GM13976 (cell line): ENCODE results near the gene SAMD3.
"Not testable (repeated sequence)": the region's sequence is repeated elsewhere in the genome, so short reads cannot be mapped to it uniquely, and the experiment has no call there.

Source experiments
- DNase-seq: peaks from one replicate; pipeline ENCODE4 v3.0.0; 2012; ENCODE audit warnings: low spot score
- CTCF ChIP-seq: IDR thresholded peaks from 2 replicates; pipeline ENCODE4 v1.5.1; 2012; ENCODE audit warnings: borderline replicate concordance, mild to moderate bottlenecking; ENCODE audit not compliant: insufficient read depth; ENCODE audit errors: extremely low read depth, missing control alignments, control extremely low read depth
- in situ Hi-C: fragments of 300-500 bp; cut with MboI; formaldehyde crosslinking; loops from one replicate; pipeline ENCODE4 v1.12.0; 2022; ENCODE audit warnings: low sequenced_read_pairs, mixed read lengths, inconsistent platforms; ENCODE audit not compliant: unreplicated experiment

Gene SAMD3

GRCh38 chr6:130118236-130118635 is 104.5 kb downstream of the SAMD3 start:
- TF ChIP-seq CTCF = no peak
- no peak for DNase-seq
- in situ Hi-C loops = no loop called here

- in situ Hi-C loops, DNase-seq: not testable (repeated sequence)
Observed at GRCh38 chr6:130117187-130117701, 105.5 kb downstream of the SAMD3 start.

- in situ Hi-C loops = no loop called here
- TF ChIP-seq CTCF = no peak
- DNase-seq = no peak
Observed at GRCh38 chr6:130116273-130116672, 106.5 kb downstream of the SAMD3 start.

GRCh38 chr6:130115036-130115435 is 107.7 kb downstream of the SAMD3 start:
- in situ Hi-C loops = no loop called here
- no peak for TF ChIP-seq CTCF
- DNase-seq = peak; percentile 60

- no peak for TF ChIP-seq CTCF
- in situ Hi-C loops = no loop called here
Observed at GRCh38 chr6:130113201-130113710, 109.5 kb downstream of the SAMD3 start.

GRCh38 chr6:130111031-130111430 is 111.7 kb downstream of the SAMD3 start:
- no peak for DNase-seq
- TF ChIP-seq CTCF = no peak
- in situ Hi-C loops = no loop called here

More at GRCh38 chr6:130113201-130113710, 109.5 kb downstream of the SAMD3 start:
- DNase-seq = no peak

GRCh38 chr6:130107710-130108109 is 115.0 kb downstream of the SAMD3 start:
- no peak for DNase-seq
- in situ Hi-C loops = no loop called here
- TF ChIP-seq CTCF = no peak
